GM12891 (cell line): ENCODE results near the gene FGF10.

ENCODE experiments used
- PAX5 ChIP-seq: IDR thresholded peaks from 2 replicates; pipeline ENCODE4 v1.6.1; 2011; ENCODE audit warnings: low read length, moderate library complexity, mild to moderate bottlenecking; ENCODE audit not compliant: insufficient read depth, severe bottlenecking
- POLR2A ChIP-seq: IDR thresholded peaks from 2 replicates; pipeline ENCODE4 v1.6.1; 2011; ENCODE audit warnings: low read depth, low read length, control low read depth
- POLR2AphosphoS5 ChIP-seq: IDR thresholded peaks from 2 replicates; pipeline ENCODE4 v1.6.1; 2011; ENCODE audit warnings: low read depth, low read length, control low read depth
- TAF1 ChIP-seq: IDR thresholded peaks from 2 replicates; pipeline ENCODE4 v1.6.1; 2011; ENCODE audit warnings: low read depth, low read length, control low read depth

- no peak for TF ChIP-seq POLR2A
- no peak for TF ChIP-seq PAX5
- no peak for TF ChIP-seq POLR2AphosphoS5
- TF ChIP-seq TAF1: no peak
These were observed 12.9 kb upstream of the FGF10 start for GRCh38 chr5:44402084-44402483.
